ENCODE measurements around the gene SCD. TPM values are rescaled to one million over a fixed set of nuclear protein-coding genes. Genes with fewer than 3 reads are reported as not detected.
A peak's percentile ranks its signal among the peaks of the same experiment; 100 is the strongest.
"Not testable (repeated sequence)": the region's sequence is repeated elsewhere in the genome, so short reads cannot be mapped to it uniquely, and the experiment has no call there.

The SCD gene
- total RNA-seq, 4 donors from 2014 or later = 24.3 to 53.9 (median 49.7) TPM

DNA sequence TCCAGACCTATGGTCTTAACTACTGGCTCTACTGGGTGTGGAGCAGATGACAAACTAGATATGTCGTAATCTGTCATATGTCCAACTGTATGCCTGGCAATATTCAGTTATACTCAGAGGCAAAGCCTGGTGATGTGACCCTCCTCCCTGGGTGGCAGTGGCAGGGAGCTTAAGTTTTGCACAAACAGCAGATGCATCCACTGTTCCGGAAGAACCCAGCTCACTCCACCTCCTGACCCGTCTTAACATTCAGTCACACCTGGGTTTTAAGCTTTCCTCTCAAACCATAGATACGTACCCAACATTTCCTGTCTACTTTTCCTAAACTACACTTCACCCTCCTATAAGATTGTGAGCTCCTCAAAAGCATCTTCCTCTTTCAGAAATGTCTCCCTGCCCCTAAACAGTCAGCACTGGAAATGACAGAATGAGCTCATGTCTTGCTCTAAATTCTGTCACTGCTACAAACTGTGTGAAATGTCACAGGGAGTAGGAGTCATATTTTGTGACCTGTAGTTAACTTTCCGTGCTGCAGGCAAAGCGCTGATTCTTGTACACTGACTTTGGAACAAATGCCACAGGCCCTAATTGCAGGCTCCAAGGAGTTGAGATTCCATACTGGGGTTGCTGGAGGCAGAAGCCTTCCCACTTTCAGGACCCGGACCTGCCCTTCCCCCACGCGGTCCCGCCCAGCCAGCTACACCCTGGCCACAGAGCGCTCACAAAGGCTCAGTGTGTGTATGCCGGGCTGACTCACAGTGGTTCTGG is 23.9 kb downstream of the SCD start:
- H3K4me1 ChIP-seq = peaks cover 50% of the 10 kb centered on the region
- peak overlapping the region; percentile 96 for H3K27ac ChIP-seq
- WGBS = 7% methylated on average over 9 of the region's 12 CpGs
- H3K36me3 ChIP-seq = no peaks in the 10 kb centered on the region
- no peaks in the 10 kb centered on the region for H3K9me3 ChIP-seq
- no peak for TF ChIP-seq POLR2A (IDR thresholded peaks at IDR 0.05)
- peak in 2 of 3 donors; percentile 57 to 75 for TF ChIP-seq POLR2AphosphoS5 (IDR thresholded peaks at IDR 0.05)
- peak; percentile 92 for DNase-seq (ENCODE audit: low spot score in 2 of 2)
- no peaks in the 10 kb centered on the region for H3K27me3 ChIP-seq
- peak overlapping the region; percentile 26 for H3K4me3 ChIP-seq

DNA sequence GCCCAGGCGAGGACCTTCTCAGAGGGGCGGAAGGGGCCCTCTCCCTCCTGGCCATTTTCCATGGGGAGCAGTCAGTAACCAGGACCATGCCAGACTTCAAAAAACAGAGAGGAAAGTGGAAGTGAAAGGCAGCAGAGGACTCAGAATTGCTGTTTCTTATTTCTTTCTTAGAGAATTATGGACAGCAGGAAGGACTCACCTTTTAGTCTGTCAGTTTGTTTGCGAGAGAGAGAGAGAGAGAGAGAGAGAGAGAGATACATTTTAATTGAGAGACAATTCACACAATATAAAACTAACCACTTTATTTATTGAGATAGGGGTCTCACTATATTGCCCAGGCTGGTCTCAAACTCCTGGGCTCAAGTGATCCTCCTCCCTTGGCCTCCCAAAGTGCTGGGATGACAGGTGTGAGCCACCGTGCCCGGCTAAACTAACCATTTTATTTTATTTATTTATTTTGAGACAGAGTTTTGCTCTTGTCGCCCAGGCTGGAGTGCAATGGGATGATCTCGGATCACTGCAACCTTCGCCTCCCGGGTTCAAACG is 24.5 kb downstream of the SCD start:
- H3K4me1 ChIP-seq = peaks cover 45% of the 10 kb centered on the region
- 78% methylated on average over 9 of the region's 10 CpGs for WGBS
- H3K4me3 ChIP-seq = peak overlapping the region; percentile 26
- no peaks in the 10 kb centered on the region for H3K27me3 ChIP-seq
- TF ChIP-seq POLR2AphosphoS5 (IDR thresholded peaks at IDR 0.05) (no peak), POLR2A (IDR thresholded peaks at IDR 0.05) (no peak), EP300 (IDR thresholded peaks at IDR 0.05) (no peak)
- TF ChIP-seq, protein P1, sequence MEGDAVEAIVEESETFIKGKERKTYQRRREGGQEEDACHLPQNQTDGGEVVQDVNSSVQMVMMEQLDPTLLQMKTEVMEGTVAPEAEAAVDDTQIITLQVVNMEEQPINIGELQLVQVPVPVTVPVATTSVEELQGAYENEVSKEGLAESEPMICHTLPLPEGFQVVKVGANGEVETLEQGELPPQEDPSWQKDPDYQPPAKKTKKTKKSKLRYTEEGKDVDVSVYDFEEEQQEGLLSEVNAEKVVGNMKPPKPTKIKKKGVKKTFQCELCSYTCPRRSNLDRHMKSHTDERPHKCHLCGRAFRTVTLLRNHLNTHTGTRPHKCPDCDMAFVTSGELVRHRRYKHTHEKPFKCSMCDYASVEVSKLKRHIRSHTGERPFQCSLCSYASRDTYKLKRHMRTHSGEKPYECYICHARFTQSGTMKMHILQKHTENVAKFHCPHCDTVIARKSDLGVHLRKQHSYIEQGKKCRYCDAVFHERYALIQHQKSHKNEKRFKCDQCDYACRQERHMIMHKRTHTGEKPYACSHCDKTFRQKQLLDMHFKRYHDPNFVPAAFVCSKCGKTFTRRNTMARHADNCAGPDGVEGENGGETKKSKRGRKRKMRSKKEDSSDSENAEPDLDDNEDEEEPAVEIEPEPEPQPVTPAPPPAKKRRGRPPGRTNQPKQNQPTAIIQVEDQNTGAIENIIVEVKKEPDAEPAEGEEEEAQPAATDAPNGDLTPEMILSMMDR (IDR thresholded peaks at IDR 0.05) = no peak
- no peaks in the 10 kb centered on the region for H3K36me3 ChIP-seq
- DNase-seq (ENCODE audit: low spot score in 2 of 2) = no peak
- no peaks in the 10 kb centered on the region for H3K9me3 ChIP-seq
- peak overlapping the region; percentile 96 for H3K27ac ChIP-seq

DNA sequence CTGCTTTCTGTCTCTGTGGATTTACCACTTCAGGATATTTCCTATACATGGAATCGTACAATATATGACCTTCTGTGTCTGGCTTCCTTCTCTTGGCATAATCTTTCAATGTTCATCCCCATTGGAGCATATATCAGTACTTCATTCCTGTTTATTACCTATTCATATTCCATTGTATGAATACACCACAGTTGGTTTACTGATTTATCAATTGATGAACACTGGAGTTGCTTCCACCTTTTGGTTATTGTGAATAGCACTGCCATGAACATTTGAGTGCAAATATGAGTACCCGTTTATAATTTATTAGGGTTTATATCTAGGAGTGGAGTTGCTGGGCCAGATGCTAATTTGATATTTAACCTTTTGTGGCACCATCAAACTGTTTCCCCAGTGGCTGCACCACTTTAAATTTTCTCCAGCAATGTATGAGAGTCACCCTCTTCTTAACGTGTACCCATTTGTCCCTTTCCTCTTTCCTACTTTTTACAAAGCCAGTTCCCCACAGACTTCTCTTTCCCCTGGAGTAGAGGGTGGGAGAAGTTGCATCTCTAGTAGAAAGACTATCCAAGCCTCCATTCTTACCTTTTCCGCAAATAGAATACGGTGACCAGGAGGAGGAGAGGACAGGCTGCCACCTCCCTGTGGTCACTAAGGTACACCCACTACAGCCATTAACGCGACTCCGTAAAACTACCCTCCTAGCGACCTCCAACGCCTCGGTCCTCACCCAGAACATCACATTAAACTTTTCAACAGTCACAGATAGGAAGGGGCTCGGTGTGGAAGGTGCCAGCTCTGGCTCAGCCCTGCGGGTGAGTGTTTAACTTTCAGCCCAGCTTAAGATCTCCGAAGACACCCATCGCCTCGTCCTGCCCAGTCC is 25.6 kb downstream of the SCD start:
- peaks cover 45% of the 10 kb centered on the region for H3K4me1 ChIP-seq
- no peaks in the 10 kb centered on the region for H3K27me3 ChIP-seq
- peak overlapping the region; percentile 96 for H3K27ac ChIP-seq
- peak overlapping the region; percentile 59 for H3K4me3 ChIP-seq
- DNase-seq (ENCODE audit: low spot score in 2 of 2) = no peak
- WGBS = 24% methylated on average over 8 of the region's 16 CpGs
- no peaks in the 10 kb centered on the region for H3K36me3 ChIP-seq
- TF ChIP-seq EP300 (IDR thresholded peaks at IDR 0.05) (no peak), POLR2A (IDR thresholded peaks at IDR 0.05) (no peak), POLR2AphosphoS5 (IDR thresholded peaks at IDR 0.05) (no peak)
- TF ChIP-seq, protein P1 (IDR thresholded peaks at IDR 0.05) = no peak
- no peaks in the 10 kb centered on the region for H3K9me3 ChIP-seq

DNA sequence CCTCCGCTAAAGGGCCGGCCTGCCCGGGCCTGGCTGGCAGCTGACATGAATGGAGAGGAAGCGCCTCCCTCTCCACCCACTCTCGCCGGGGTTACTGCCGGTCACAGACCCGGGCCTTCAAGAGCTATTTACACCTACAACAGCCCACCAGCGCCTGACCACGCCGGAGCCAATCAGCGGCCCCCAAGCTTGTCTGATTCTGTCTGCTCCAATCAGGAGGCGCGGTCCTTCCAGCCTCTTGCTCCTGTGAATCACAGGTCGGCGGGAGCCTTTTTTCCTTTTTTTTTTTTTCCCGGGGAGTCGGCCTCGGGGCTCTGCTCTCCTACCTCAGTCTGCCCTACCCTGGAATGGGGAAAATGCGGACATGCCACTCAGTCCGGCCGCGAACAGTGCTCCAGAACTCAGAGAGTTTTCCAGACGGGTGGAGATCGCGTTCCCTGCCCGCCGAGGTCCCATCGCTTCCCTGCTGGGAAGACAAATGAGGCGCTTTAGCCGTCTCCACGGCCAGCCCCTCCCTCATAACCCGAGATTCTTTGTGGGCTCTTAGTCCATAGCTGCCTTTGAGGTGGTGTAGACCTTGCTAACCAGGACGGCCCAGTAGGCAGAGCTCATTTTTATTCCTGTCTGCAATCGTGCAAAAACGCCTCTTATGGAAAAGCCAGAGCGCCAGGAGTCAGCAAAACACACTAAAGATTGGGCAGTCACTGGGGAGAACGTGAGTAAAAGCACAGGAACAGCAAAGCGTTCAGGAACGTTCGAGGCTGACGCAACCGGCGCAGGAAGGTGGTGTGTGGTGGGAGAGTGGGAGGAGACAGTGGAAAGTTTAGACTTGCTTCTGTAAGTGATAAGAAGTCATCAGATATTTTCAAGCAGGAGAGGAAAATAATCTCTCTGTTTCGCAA is 26.5 kb downstream of the SCD start:
- no peaks in the 10 kb centered on the region for H3K27me3 ChIP-seq
- peak; percentile 99 for DNase-seq (ENCODE audit: low spot score in 2 of 2)
- no peaks in the 10 kb centered on the region for H3K9me3 ChIP-seq
- H3K36me3 ChIP-seq = no peaks in the 10 kb centered on the region
- peaks cover 45% of the 10 kb centered on the region for H3K4me1 ChIP-seq
- H3K4me3 ChIP-seq = peak overlapping the region; percentile 59
- H3K27ac ChIP-seq = peak overlapping the region; percentile 96
- under 1% methylated on average over 43 of the region's 45 CpGs for WGBS
- TF ChIP-seq, protein P1 (IDR thresholded peaks at IDR 0.05) = no peak
- TF ChIP-seq POLR2AphosphoS5 (IDR thresholded peaks at IDR 0.05) (peak in 1 of 3 donors; percentile 7), POLR2A (IDR thresholded peaks at IDR 0.05) (peak in 1 of 2 donors; percentile 11), EP300 (IDR thresholded peaks at IDR 0.05) (no peak)

DNA sequence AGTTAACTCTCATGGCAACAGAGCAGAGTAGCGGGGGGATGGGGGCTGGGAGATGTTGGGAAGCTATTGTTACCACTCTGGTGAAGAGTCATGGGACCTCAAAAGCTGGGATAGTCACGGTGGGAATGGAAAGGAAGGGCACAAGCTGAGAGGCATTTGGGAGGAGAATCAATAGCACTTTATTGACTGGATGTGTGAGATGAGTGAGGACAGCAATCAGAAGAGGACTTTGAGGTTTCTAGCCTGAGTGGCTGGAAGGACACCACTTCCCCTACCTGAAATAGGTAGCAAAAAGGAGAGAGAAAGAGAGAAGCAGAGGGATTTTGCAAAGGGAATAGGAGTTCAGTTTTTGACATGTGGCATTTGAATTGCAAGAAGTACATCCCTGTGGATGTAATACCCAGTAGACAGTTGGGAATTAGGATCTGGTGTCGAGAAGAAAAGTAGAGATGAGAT is 27.2 kb downstream of the SCD start:
- peak overlapping the region; percentile 59 for H3K4me3 ChIP-seq
- TF ChIP-seq POLR2A (IDR thresholded peaks at IDR 0.05) (no peak), EP300 (IDR thresholded peaks at IDR 0.05) (no peak), POLR2AphosphoS5 (IDR thresholded peaks at IDR 0.05) (no peak)
- TF ChIP-seq, protein P1 (IDR thresholded peaks at IDR 0.05) = no peak
- no peaks in the 10 kb centered on the region for H3K36me3 ChIP-seq
- no peaks in the 10 kb centered on the region for H3K27me3 ChIP-seq
- H3K27ac ChIP-seq = peak overlapping the region; percentile 96
- peaks cover 45% of the 10 kb centered on the region for H3K4me1 ChIP-seq
- no peak for DNase-seq (ENCODE audit: low spot score in 2 of 2)
- no peaks in the 10 kb centered on the region for H3K9me3 ChIP-seq
- WGBS = 13% methylated on average over 3 of the region's 3 CpGs

DNA sequence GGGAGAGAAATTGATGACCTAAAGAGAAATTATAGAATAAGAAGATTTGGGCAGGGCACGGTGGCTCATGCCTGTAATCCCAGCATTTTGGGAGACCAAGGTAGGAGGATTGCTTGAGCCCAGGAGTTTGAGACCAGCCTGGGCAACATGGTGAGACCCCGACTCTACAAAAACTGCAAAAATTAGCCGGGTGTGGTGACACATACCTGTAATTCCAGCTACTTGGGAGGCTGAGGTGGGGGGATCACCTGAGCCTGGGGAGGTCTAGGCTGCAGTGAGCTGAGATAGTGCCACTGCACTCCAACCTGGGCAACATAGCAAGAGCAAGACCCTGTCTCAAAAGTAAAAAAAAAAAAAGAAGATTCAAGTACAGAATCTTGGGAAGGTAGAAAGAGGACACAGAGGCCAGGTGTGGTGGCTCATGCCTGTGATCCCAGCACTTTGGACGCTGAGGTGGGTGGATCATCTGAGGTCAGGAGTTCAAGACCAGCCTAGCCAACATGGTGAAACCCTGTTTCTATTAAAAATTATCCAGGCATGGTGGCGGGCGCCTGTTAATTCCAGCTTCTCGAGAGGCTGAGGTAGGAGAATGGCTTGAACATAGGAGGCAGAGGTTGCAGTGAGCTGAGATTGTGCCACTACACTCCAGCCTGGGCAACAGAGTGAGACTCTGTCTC is 27.8 kb downstream of the SCD start:
- peak overlapping the region; percentile 96 for H3K27ac ChIP-seq
- peaks cover 44% of the 10 kb centered on the region for H3K4me1 ChIP-seq
- H3K27me3 ChIP-seq; DNase-seq (ENCODE audit: low spot score in 2 of 2); H3K36me3 ChIP-seq; H3K9me3 ChIP-seq: not testable (repeated sequence)
- WGBS = 76% methylated on average over 7 of the region's 7 CpGs
- H3K4me3 ChIP-seq = peak overlapping the region; percentile 59

DNA sequence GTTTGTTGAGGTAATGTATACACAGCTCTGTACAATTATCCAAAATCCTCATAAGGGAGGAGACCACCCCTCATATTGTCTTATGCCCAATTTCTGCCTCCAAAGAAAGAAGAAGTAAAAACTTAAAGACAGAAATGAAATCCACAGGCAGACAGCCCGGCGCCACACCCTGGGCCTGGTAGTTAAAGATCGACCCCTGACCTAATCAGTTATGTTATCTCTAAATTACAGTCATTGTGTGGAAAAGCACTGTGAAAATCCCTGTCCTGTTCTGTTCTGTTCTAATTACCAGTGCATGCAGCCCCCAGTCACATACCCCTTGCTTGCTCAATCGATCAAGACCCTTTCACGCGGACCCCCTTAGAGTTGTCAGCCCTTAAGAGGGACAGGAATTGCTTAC is 29.6 kb downstream of the SCD start:
- H3K9me3 ChIP-seq; H3K27me3 ChIP-seq; H3K4me3 ChIP-seq; H3K27ac ChIP-seq; H3K36me3 ChIP-seq; DNase-seq (ENCODE audit: low spot score in 2 of 2): not testable (repeated sequence)
- WGBS = 87% methylated on average over 6 of the region's 6 CpGs
- H3K4me1 ChIP-seq = peaks cover 26% of the 10 kb centered on the region

Measured in suprapubic skin (tissue), 4 donors.